Gastrocnemius medialis (tissue), 4 donors: ENCODE data around the gene DNAJC18.

Experiments
- CTCF ChIP-seq, 5 experiments: fragments of 450-650 bp in 3 of 5; fragments of 200-600 bp in 2 of 5; sonication (generic) in 2 of 5; IDR thresholded peaks in 4 of 5; conservative IDR thresholded peaks in 1 of 5; 1 replicate in 4 of 5; 2 replicates in 1 of 5; pipeline ENCODE4 v1.5.1; 2016 to 2019; ENCODE audit warnings: antibody characterized with exemption in 5 of 5, mild to moderate bottlenecking in 3 of 5, moderate library complexity in 3 of 5
- POLR2A ChIP-seq, 2 donors: fragments of 450-650 bp; IDR thresholded peaks; one replicate each; pipeline ENCODE4 v1.6.1; 2017; ENCODE audit warnings: antibody characterized with exemption in 2 of 2, mild to moderate bottlenecking in 2 of 2, moderate library complexity in 2 of 2

- TF ChIP-seq CTCF (IDR thresholded peaks at IDR 0.05 in 4 of 5, conservative IDR thresholded peaks at IDR 0.05 in 1 of 5), result no peak
- TF ChIP-seq POLR2A (IDR thresholded peaks at IDR 0.05), result no peak
These were observed 64.4 kb downstream of the DNAJC18 start for GRCh38 chr5:139374909-139375308.
